Fibroblast of the conjunctiva (primary cell): ENCODE data around the gene CCR6.

ENCODE experiments used
- DNase-seq: peaks from one replicate; pipeline ENCODE4 v3.0.0-alpha.2; 2010; ENCODE audit warnings: low read depth

Gene CCR6

GRCh38 chr6:167098825-167099225, 24.1 kb upstream of the CCR6 start:
- no peak for DNase-seq

GRCh38 chr6:167099707-167100106, 23.2 kb upstream of the CCR6 start:
- DNase-seq: no peak

- no peak for DNase-seq
These were observed 22.6 kb upstream of the CCR6 start for GRCh38 chr6:167100241-167100674.

- no peak for DNase-seq
These were observed 20.6 kb upstream of the CCR6 start for GRCh38 chr6:167102318-167102717.

- DNase-seq: no peak
These were observed 19.6 kb upstream of the CCR6 start for GRCh38 chr6:167103041-167103891.

GRCh38 chr6:167104388-167104787, 18.5 kb upstream of the CCR6 start:
- no peak for DNase-seq

GRCh38 chr6:167105060-167105459, 17.8 kb upstream of the CCR6 start:
- no peak for DNase-seq

- DNase-seq: no peak
These were observed 16.5 kb upstream of the CCR6 start for GRCh38 chr6:167106406-167106805.

- no peak for DNase-seq
These were observed 15.1 kb upstream of the CCR6 start for GRCh38 chr6:167107787-167108186.

- no peak for DNase-seq
These were observed 14.6 kb upstream of the CCR6 start for GRCh38 chr6:167108278-167108677.

- no peak for DNase-seq
These were observed 13.2 kb upstream of the CCR6 start for GRCh38 chr6:167109651-167110050.

- no peak for DNase-seq
These were observed 11.3 kb upstream of the CCR6 start for GRCh38 chr6:167111597-167111996.

- no peak for DNase-seq
These were observed 10.5 kb upstream of the CCR6 start for GRCh38 chr6:167112421-167112820.

- DNase-seq: no peak
These were observed 9.7 kb upstream of the CCR6 start for GRCh38 chr6:167113047-167113754.

- no peak for DNase-seq
These were observed 8.7 kb upstream of the CCR6 start for GRCh38 chr6:167113935-167114910.

- DNase-seq: no peak
These were observed 7.8 kb upstream of the CCR6 start for GRCh38 chr6:167115054-167115453.

- no peak for DNase-seq
These were observed 6.6 kb upstream of the CCR6 start for GRCh38 chr6:167116109-167116837.

- no peak for DNase-seq
These were observed 6.1 kb upstream of the CCR6 start for GRCh38 chr6:167116838-167117228.

- DNase-seq: no peak
These were observed 4.9 kb upstream of the CCR6 start for GRCh38 chr6:167118006-167118405.

GRCh38 chr6:167118839-167119238, 4.1 kb upstream of the CCR6 start:
- DNase-seq: no peak
